Left lung (tissue), 14 donors: ENCODE data around the gene CACNA1S. TPM values are rescaled to one million over a fixed set of nuclear protein-coding genes. Genes with fewer than 3 reads are reported as not detected.

Experiments
- ATAC-seq: fragments of 200-7000 bp; cut with Tn5 transposase; one replicate; pipeline ENCODE4 v1.9.1; 2020; ENCODE audit warnings: moderate library complexity
- DNase-seq, 4 donors: peaks; one replicate each; pipeline ENCODE4 v3.0.0-alpha.2; 2013 to 2020
- H3K27ac ChIP-seq, 2 donors: fragments of 200-600 bp; sonication (generic) in 1 of 2; one replicate each; pipeline versions ENCODE4 v1.5.0 to v1.8.0; 2020 to 2021
- H3K27me3 ChIP-seq, 2 donors: fragments of 200-600 bp; sonication (generic) in 1 of 2; one replicate each; pipeline versions ENCODE4 v1.5.0 to v1.8.0; 2020 to 2021
- H3K36me3 ChIP-seq, 2 donors: fragments of 200-600 bp; sonication (generic) in 1 of 2; one replicate each; pipeline versions ENCODE4 v1.5.0 to v1.8.0; 2020 to 2021
- H3K4me1 ChIP-seq, 2 donors: fragments of 200-600 bp; one replicate each; pipeline ENCODE4 v1.8.0; 2021
- H3K4me3 ChIP-seq, 2 donors: fragments of 200-600 bp; sonication (generic) in 1 of 2; one replicate each; pipeline versions ENCODE4 v1.5.0 to v1.8.0; 2020 to 2021; ENCODE audit warnings: mild to moderate bottlenecking in 1 of 2
- H3K9me3 ChIP-seq, 2 donors: fragments of 200-600 bp; sonication (generic) in 1 of 2; one replicate each; pipeline versions ENCODE4 v1.5.0 to v1.8.0; 2020 to 2021
- CTCF ChIP-seq, 2 donors: fragments of 200-600 bp; sonication (generic) in 1 of 2; IDR thresholded peaks; one replicate each; pipeline versions ENCODE4 v1.5.0 to v1.8.0; 2021; ENCODE audit warnings: antibody characterized with exemption in 2 of 2
- intact Hi-C, 2 donors: fragments of 100-400 bp; cut with DNase I; formaldehyde crosslinking; loops; one replicate each; pipeline versions ENCODE4 v1.11.2 to v1.14.2; 2022
- long read RNA-seq, 12 donors: library from polyadenylated mRNA in 2 of 12; unstranded in 2 of 12; transcript quantifications; one replicate each; pipeline ENCODE4 v2.0.0 and lab custom pipeline, GENCODE V29; 2019 to 2026
- polyA plus RNA-seq, 6 donors: library from polyadenylated mRNA; unstranded; fragments of 120-200 nt; gene quantifications; one replicate each; pipeline ENCODE4 v1.2.1, GENCODE V29; 2013; ENCODE audit not compliant: insufficient read length in 6 of 6
- total RNA-seq, 2 donors: library from RNA; stranded (reverse); fragmentation: NEBNext Ultra II Directional; extraction: Animal tissue kit (Norgen Biotek cat#: 25700); gene quantifications; one replicate each; pipeline ENCODE4 v1.2.1, GENCODE V29; 2021
- donor health status: DM: no; HTN: yes; CAD: no.
- donor health status: DM: no; HTN: no; CAD: no.

The CACNA1S gene
- total RNA-seq = under 1 TPM in 1 of 2 donors, not detected in 1; 0.12 TPM
- polyA plus RNA-seq = under 1 TPM; 0.10 to 0.17 (median 0.12) TPM
- long read RNA-seq, donor 1 = 0 reads
- long read RNA-seq, donor 2 = 0 reads
- long read RNA-seq, donor 3 = 0 reads
- long read RNA-seq, donor 4 = 0 reads
- long read RNA-seq, donor 5 = 0 reads
- long read RNA-seq, donor 6 = 0 reads
- long read RNA-seq, donor 7 = 0 reads
- long read RNA-seq, donor 8 = 0 reads
- long read RNA-seq, donor 9 = 0 reads
- long read RNA-seq, donor 10 = 0 reads
- long read RNA-seq, donor 11 = 0 reads
- long read RNA-seq, donor 12 = 0 reads

- no peak for TF ChIP-seq CTCF (IDR thresholded peaks at IDR 0.05)
- Histone ChIP-seq H3K4me3 (no peak within 1 kb of the TSS), H3K36me3 (no peaks in the 10 kb centered on the region), H3K4me1 (peaks cover 0 to 14% of the 10 kb centered on the region in 2 donors), H3K27ac (no peak within 1 kb of the TSS), H3K9me3 (no peaks in the 10 kb centered on the region), H3K27me3 (peaks cover 7 to 43% of the 10 kb centered on the region in 2 donors)
- DNase-seq = no peak
- no peak for ATAC-seq
- intact Hi-C loops = no loop called here
Observed at GRCh38 chr1:201112173-201112731, at the start of gene CACNA1S. TSS of gene CACNA1S (minus strand) at chr1:201112426. CDS start at chr1:201112339, 87 bp downstream.

- no peaks in the 10 kb centered on the region for H3K36me3 ChIP-seq
- H3K4me1 ChIP-seq = peaks cover 6 to 18% of the 10 kb centered on the region in 2 donors
- no peak for ATAC-seq
- no peak for DNase-seq
- no peak for TF ChIP-seq CTCF (IDR thresholded peaks at IDR 0.05)
- H3K9me3 ChIP-seq = no peaks in the 10 kb centered on the region
- intact Hi-C loops = no loop called here
- no peak overlapping the region for H3K4me3 ChIP-seq
- H3K27ac ChIP-seq = no peak overlapping the region
- no peaks in the 10 kb centered on the region for H3K27me3 ChIP-seq
Observed at GRCh38 chr1:201157949-201158348, 45.7 kb upstream of the CACNA1S start.

- TF ChIP-seq CTCF (IDR thresholded peaks at IDR 0.05) = no peak
- Histone ChIP-seq H3K4me1 (peaks cover 6 to 21% of the 10 kb centered on the region in 2 donors), H3K27me3 (no peaks in the 10 kb centered on the region), H3K4me3 (no peak overlapping the region), H3K36me3 (no peaks in the 10 kb centered on the region), H3K27ac (no peak overlapping the region), H3K9me3 (no peaks in the 10 kb centered on the region)
- no peak for ATAC-seq
- intact Hi-C loops = no loop called here
- no peak for DNase-seq
Observed at GRCh38 chr1:201156819-201157218, 44.6 kb upstream of the CACNA1S start.

- H3K27me3 ChIP-seq = no peaks in the 10 kb centered on the region
- no peak for TF ChIP-seq CTCF (IDR thresholded peaks at IDR 0.05)
- peaks cover 0 to 4% of the 10 kb centered on the region in 2 donors for H3K36me3 ChIP-seq
- DNase-seq (no peak), ATAC-seq (no peak)
- no peak overlapping the region for H3K4me3 ChIP-seq
- H3K4me1 ChIP-seq = peaks cover 6 to 21% of the 10 kb centered on the region in 2 donors
- H3K9me3 ChIP-seq = no peaks in the 10 kb centered on the region
- intact Hi-C loops = no loop called here
- no peak overlapping the region for H3K27ac ChIP-seq
Observed at GRCh38 chr1:201156346-201156745, 44.1 kb upstream of the CACNA1S start.

- H3K27me3 ChIP-seq = no peaks in the 10 kb centered on the region
- H3K36me3 ChIP-seq = peaks cover 0 to 4% of the 10 kb centered on the region in 2 donors
- H3K27ac ChIP-seq = no peak overlapping the region
- DNase-seq (no peak), ATAC-seq (no peak)
- peaks cover 6 to 21% of the 10 kb centered on the region in 2 donors for H3K4me1 ChIP-seq
- H3K9me3 ChIP-seq = no peaks in the 10 kb centered on the region
- intact Hi-C loops = no loop called here
- TF ChIP-seq CTCF (IDR thresholded peaks at IDR 0.05) = no peak
- H3K4me3 ChIP-seq = no peak overlapping the region
Observed at GRCh38 chr1:201155354-201155753, 43.1 kb upstream of the CACNA1S start.
